LNCAP (cell line): ENCODE data around the gene TRIM10.

ENCODE experiments used
- CTCF ChIP-seq: fragments of 450-650 bp; IDR thresholded peaks from 2 replicates; pipeline ENCODE4 v1.5.1; 2017; ENCODE audit warnings: mild to moderate bottlenecking

The TRIM10 gene

DNA sequence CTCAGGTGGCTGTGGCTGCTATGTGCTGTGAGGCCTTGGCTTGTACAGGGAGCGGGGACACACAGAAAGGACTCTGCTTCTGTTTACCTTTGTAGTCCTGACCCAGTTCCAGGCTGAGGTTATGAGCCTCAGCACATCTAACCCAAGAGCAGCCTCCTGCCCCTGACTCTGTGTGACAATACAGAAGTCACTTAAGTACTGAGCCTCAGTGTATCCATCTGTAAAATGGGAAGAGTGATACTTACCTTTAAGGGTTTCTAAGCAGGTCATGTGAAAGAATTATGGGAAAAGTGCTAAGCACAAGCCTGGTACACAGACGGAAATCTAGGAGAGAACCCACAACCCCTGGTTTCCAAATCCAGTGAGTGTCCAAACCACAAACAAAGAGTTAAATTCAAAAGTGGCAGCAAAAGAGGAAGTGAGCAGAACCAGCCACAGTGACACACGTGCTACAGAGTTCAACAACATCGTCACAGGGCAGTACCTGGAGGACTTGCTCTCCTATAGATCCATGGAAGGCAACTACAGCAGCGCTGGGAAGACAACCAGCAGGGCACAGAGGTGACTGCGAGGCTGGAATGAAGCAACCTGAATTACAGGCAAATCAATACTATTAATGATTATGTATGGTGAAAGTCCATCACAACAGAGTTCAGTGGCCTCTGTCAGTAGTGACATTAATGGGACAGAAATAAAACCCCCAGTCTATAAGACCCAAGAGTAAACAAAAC lies 39.7 kb upstream of the TRIM10 start:
- no peak for TF ChIP-seq CTCF

DNA sequence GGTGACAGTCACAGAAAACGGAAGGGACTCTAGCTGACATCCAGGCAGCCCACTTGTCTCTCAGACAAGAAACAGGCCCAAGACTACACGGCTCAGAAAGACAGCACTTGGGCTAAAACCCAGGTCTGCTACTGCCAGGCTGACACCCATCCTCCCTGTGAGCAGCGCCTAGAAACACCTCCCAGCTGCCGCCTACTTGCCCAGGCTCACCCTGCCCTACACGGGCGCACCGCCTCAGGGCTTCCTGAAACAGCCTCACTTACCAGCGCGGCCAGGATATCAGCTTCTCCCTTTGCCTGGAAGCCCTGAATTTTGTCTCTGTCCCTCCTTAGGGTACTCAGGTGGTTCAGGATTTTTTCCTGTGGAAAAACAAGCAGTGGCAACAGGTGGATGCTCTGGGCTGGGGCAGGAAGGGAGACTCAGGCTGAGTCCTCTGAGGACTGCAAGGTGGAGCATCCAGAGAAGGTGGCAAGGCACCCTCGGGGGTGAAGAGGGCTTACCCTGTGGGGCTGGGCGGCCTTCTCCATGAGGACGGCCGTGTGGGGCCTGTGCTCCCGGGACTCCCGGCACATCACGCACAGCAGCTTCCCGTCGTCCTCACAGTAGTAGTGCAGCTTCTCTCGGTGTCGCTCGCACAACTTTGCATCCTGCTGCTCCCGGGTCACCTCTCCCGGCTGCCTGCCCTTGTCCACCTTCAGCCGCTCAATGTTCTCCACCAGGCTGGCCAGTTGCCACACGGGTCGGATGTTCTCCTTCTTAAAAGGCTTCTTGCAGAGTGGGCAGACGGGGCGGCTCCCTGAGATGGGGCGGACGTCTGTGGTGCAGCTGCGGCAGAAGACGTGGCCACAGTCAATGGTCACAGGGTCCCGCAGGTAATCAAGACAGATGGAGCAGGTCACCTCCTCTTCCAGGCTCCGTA lies 37.4 kb upstream of the TRIM10 start:
- TF ChIP-seq CTCF: no peak

- no peak for TF ChIP-seq CTCF
These were observed 35.4 kb upstream of the TRIM10 start for GRCh38 chr6:30196376-30196775.

DNA sequence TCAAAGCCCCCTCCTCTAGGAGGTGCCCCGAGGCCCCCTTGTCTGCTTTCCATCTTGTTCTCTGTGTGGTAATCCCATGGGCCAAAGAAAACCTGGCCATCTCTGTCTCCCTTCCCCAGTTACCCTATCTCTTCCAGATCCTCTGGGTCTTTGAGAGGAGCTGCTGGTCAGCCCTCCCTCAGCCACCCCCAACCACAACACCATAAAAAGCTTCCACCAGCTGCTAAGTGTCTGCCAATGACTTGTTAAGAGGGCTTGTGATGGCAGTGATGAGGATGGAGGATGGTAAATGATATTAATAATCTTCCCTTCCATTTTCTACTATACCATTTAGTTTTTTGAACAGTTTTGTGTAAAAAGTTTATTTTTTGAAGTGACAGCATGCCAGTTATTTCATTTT lies 34.9 kb upstream of the TRIM10 start:
- no peak for TF ChIP-seq CTCF

DNA sequence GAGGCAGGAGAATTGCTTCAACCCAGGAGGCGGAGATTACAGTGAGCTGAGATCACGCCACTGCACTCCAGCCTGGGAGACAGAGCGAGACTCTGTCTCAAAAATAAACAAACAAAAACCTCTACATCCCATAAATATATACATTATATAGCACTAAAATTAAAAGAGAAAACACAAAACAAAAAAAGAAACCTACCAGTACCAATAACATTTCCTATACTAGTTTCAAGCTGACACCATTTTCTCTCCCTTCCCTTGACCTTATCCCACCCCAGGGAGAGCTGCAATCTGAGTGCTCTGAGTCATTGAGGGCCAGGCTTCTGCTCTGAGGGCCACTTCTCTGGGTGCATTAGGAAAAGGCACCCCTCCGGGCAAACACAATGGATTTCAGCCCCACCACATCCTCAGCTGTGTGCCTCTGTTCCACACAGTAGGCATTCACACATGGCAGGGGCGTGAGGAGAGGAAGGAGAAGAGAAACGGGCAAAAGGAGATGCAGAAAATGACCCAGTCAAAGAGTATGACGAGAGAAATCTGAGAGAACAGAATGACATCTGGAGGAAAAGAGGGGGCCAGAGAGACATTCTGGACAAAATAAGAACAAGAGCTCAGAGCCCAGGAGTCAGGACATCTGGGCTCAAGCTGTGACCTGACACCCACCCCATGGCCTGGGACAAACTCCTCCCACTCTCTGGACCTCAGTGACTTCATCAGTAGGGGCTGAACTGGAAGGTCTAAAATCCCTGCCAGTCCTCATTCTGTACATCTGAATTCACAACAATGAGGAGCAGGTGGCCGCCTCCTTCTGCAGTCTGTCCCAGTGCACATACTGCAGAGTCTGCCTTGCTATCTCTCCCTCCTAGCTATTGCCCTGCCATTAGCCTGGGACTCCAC lies 34.0 kb upstream of the TRIM10 start:
- TF ChIP-seq CTCF: no peak

- TF ChIP-seq CTCF: no peak
These were observed 31.1 kb upstream of the TRIM10 start for GRCh38 chr6:30192076-30192475.

GRCh38 chr6:30188541-30188940 lies 27.5 kb upstream of the TRIM10 start:
- TF ChIP-seq CTCF: no peak
